GM15510 (cell line): ENCODE results near the gene IQCH.

Source experiments
- POLR2A ChIP-seq: IDR thresholded peaks from 3 replicates; pipeline ENCODE4 v1.6.1; 2011; ENCODE audit warnings: borderline replicate concordance; ENCODE audit not compliant: insufficient read length; ENCODE audit errors: extremely low read depth

Gene IQCH

DNA sequence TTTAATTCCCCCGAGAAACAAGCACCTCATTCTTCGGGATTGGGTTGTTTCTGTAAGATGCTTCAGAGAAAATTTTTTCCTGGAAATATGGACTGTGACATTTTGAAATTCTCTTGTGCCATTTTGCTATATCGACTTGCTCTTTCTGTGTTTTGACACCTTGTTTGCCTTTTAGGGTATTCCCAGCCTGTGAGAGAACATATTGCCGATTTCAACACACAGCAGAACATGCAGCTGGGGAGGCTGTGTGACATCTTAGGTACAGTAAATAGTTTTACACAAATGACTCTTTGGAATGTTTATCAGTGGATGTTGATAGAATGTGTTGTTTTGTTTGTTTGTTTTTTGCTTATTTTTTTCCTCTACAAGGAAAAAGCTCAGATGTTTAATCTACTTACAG is 130.2 kb downstream of the IQCH start:
- TF ChIP-seq POLR2A, result no peak

DNA sequence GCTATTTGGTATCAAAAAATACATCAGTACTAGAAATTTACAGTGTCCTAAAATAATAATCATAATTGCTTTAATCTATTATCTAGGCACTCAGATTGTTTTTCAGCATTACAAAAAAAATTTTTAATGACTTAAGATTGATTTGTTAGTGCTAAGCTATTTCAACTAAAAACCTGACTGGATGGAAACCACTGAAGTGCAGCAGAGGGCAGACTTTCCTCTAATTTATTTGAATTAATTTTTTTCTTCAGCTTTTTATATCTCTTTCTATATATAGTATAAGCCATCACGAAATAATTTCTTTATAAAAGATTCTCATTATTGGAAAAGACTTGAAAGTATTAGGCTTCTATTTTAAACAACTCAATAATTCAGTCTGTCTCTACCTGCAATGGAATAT is 131.4 kb downstream of the IQCH start:
- TF ChIP-seq POLR2A, result no peak

DNA sequence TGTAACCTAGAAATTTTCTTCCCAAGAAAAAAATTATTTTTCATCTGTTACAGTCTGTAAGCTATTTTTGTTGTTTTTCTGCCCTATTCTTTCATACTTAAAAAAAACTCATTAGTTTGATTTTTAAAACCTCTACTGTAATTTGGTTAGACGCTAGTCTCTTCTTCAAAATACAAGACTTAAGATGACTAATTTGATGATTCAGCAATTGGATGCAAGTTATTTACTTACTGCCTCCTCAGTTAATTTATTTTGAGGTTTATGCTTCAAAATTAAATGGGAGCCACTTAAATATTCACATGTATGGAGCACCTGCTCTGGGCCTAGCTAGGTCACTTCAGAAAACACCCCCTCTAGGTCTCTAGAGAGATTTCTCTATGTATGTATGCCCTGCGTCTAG is 132.4 kb downstream of the IQCH start:
- no peak for TF ChIP-seq POLR2A

DNA sequence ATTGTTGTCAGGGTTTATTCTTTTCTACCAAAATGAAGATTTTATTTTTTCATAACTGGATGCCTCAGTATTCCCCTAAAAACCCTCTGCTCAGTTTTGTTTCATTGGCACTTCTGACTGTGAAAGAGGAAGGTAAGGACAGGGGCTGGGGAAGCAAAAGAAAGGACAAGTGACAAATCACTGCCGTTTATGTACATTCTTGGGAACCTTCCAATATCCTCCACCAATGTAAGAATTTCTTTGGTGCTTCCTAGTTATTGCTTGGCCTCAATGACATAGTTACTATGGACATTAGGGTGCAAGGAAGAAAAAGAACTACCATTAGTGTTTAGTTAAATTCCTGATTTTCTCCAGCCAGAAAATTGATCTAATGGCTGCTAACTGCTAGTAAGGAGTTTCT is 135.4 kb downstream of the IQCH start:
- no peak for TF ChIP-seq POLR2A

DNA sequence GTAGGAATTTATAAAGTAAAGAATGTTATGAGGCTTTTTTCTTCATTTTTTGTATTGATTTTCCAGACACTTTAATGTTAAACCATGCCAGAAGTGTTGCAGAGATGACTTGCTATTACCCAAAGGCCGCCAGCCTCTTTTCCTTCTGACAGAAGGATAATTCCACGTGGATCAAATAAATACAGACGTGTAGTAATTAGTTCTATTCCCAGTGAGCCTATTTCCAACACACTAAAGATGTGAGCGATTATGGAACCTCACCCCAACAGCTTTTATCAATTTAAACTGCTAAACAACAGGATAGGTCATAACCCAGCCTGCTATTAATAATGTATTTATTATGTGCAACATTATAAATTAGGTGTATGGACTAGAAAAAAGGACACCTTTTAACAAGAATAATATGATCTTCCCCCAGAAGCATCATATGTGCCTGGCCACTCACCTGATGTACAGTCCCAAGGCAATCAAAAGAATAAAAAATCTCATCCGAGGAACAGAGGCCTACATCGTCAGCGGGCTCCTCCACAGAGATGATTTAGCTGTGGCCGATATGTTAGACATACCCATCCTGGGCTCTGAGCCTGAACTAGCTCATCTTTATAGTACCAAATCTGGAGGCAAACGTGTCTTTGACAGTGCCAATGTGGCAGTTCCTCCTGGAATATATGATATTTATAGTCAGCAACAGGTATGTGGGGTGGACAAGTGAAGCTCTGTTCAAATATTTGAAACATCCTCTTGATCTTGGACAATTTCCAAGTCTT is 140.5 kb downstream of the IQCH start:
- TF ChIP-seq POLR2A, result no peak

DNA sequence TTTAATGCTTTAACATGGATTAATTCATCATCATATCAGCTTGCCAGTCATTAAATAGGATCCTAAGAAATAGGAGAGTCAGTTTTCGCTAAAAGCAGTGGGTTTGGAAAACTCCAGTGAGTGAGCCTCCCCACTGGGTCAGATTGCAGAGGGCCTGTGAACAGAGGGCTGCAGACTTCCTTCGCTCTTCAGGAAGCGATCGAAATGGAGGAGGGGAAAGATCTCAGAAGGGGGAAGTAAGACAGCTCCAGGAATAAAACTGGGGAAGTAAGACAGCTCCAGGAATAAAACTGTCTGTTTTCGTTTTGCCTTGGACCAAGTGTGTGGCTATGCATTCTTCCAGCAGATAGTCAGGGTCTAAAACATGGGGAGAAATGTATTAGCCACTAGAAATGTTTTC is 141.5 kb downstream of the IQCH start:
- TF ChIP-seq POLR2A, result no peak

DNA sequence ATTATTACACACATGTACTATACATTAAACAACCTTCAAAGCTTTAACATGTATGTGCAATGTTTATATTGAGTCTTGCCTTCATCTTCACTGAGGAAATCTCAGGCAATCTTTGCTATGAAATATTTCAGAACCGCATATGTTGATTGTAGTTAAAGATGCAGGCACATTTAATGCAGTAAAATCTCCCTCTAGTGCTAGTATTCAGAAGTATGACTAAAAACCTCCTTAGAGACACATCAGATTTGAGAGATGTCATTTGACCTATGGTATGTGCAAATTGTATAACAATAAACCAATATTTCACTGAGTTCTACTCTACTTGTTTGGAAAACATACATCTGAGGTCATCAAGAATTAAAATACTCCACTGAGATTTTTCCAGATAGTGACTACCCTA is 142.6 kb downstream of the IQCH start:
- no peak for TF ChIP-seq POLR2A

DNA sequence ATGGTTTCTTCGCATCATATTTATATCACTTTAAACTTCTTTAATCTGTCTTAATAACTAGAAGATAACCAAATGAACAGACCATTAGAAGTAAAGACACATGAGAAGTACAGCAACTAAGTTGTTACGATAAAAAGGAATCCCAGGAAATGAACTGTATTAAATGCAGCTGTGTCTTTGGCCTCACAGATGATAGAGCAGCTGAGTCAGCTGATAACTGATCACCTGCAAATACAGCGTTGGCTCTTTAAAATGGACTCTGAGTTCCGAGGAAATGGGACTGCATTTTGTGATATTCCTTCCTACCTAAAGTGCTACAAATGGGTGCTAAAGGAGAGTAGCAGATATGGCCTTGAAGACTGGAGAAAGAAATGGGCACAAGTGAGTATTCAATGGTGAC is 145.3 kb downstream of the IQCH start:
- no peak for TF ChIP-seq POLR2A

DNA sequence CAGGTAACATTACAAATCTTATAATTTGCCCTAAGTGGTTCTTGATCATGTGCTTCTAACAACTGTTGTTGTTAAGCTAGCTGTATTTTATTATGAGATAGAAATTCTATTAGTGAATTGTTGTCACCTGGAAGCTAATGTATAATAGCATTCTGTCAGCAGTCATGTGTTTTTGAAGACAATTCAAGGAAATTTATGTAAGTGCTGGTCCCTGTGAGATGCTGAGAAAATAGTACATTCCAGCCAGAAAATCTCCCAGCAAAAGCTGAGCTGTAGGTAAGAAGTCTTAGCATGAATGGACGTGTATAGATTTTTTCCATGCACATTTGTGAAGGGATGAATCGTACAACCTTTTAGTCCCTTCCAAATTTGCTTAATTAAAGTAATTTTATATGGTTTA is 146.3 kb downstream of the IQCH start:
- TF ChIP-seq POLR2A, result no peak

DNA sequence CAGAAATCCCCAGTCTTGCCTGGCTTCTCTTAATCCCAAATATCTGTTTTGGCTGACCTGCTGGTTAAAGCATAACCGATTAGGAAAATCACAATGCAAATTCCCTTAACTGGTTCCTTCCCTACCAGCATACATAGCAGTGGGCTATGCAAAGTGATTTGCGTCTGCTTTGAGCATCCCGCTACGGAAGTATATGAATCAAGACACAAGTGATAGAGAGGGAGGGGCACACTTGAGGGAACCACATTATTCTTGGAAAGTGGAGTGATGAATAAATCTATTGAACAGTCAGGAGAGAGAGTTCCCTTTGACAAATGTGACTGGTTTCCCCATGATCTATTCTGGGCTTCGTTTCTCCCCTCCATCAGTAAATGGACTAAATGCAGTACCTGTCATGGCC is 146.8 kb downstream of the IQCH start:
- TF ChIP-seq POLR2A, result no peak

DNA sequence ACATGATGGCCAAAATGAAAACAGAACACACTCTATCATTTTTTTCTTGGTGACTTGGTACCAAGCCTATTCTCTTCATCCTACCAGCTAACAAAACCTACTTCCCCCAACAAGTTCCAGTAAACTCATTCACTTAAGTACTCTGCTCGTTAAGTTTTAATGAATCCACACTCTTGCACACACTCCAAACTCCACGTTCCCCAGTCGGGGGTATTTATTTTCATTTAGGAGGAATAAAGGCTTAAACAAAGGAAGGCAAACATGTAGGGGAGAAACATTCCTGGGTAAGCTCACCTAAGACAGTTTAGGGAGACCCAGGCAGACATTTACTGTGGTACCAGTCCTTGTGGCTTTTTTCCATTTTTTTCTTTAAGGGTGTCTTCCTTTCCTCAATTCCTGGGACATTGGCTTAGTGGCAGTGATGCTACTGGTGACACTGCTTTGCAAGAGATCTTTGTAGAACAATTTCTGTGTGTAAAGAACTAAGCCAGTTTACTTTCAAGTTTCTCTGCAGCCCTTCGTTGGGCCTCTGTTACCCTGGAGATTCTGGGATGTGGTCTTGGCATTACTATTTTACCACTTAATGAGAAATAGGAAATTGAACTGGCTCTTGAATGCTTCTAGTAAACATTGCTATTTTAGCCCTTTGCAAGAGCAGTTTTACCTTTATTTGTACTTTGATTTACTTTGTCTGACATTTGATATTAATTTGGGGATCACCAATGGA is 149.0 kb downstream of the IQCH start:
- no peak for TF ChIP-seq POLR2A

DNA sequence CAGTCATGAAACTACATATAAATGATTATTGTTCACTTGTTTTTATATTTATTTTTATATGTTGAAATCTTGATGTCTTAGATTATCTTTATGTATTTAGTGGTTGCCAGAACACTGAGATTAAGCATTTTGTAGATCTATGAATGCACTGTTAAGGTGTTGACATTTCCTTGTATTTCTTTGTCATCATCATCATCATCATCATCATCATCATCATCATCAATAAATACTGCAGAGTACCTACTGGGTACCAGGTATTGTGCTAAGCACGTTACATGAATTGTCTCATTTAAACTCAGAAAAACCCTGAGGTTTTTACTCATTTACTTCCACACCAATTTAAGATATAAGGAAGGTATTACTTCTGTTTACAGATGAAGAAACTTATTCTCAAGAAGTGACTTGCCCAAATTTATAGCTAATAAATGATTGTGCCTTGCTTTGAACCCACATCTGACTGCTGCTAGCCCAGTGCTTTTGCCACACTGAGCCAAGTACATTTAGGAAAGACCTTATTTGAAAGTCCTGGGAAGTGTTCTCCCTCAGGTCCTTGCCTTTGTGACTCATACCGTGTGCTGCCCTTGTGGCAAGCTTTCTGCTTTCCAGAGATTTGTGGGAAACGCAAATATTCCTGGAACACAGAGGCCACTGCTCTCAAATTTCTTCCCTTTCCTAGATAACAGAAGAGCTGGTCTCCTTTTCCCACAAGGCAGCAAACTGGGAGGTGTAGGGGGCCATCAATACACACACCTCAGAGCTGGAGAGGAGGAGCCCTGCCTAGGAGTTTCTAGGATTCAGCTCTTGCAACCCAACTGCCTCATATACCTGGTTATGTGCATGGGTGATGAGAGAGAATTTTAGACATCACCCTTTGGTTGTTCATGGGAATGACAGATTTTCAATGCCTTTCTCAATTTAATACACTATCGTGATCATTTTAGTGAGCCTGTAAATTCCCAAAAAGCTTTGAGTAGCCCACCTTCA is 150.9 kb downstream of the IQCH start:
- TF ChIP-seq POLR2A, result no peak

DNA sequence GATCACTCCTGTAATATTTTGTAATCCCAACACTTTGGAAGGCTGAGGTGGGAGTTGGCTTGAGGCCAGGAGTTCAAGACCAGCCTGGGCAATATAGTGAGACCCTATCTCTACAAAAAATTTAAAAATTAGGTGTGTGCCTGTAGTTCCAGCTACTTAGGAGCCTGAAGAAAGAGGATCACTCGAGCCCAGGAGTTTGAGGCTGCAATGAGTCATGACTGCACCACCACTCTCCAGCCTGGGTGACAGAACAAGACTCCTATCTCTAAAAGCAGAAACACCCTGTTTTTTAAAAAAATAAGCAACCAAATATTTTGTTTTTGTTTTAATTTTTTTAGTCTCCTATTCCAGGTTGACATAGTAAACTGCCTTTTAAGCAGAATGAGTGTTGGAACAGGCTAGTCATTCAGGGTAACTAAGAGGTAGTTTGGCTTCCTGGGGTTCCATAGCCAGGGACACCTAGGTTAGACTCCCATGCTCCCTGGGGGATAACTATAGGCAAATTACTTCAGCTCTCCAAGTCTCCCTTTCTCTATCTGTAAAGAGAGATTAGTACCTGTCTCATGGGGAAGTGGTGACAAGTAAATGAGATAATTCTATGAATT is 151.8 kb downstream of the IQCH start:
- TF ChIP-seq POLR2A, result no peak

DNA sequence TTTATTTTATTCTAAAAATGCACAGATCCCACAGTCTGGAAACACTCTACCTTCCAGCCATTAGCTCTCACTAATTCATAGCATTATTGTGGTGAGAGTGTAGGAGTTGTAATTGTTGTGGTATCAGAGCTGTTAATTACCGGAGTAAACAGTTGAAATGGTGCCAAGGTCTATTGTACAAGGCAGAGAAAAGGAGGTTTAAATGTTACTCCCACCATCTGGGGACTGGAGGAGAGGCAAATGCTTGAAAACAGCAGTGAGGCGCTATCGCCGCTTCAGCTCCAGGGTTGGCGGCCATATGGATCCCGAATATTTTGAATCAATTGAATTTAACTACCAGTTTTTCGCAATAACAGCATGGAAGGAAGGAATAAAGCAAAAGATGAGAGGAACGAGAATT is 153.2 kb downstream of the IQCH start:
- no peak for TF ChIP-seq POLR2A

DNA sequence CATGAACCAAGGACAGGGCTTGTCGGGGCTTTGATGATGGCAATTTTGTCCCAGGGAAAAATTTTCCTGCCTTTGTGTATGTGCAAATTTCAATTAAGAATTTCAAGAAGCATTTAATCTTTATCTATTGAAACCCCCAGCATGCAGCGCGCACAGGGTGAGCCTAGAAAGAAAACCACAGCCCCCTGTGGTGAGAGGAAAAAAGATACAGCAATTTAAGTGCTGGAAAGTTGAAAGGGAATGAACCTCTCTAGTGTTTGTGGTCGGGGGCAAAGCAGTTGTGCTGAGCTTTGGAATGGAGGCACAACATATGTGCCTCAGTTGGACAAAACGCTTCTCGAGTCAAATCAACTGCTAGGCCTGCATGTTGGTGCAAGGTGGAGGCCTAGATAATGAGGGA is 154.6 kb downstream of the IQCH start:
- TF ChIP-seq POLR2A, result no peak
